IMR-90 (cell line): ENCODE measurements around the gene KPNA5.
A peak's percentile ranks its signal among the peaks of the same experiment; 100 is the strongest.

Experiments
- BHLHE40 ChIP-seq: fragments of 150-350 bp; IDR thresholded peaks from 2 replicates; pipeline ENCODE4 v1.6.1; 2016; ENCODE audit warnings: mild to moderate bottlenecking, low read depth, low read length
- CEBPB ChIP-seq: IDR thresholded peaks from 2 replicates; pipeline ENCODE4 v1.6.1; 2012; ENCODE audit warnings: low read depth, low read length, improper control_type of control experiment
- CHD1 ChIP-seq: IDR thresholded peaks from 2 replicates; pipeline ENCODE4 v1.6.1; 2012; ENCODE audit warnings: low read depth, low read length, improper control_type of control experiment
- CTCF ChIP-seq: conservative IDR thresholded peaks from 2 replicates; pipeline ENCODE4 v1.5.1; 2012; ENCODE audit warnings: mild to moderate bottlenecking, low read depth, low read length, improper control_type of control experiment
- FOS ChIP-seq: fragments of 150-350 bp; IDR thresholded peaks from 2 replicates; pipeline ENCODE4 v1.6.1; 2016; ENCODE audit warnings: low read depth, low read length
- MAFK ChIP-seq: IDR thresholded peaks from 2 replicates; pipeline ENCODE4 v1.6.1; 2012; ENCODE audit warnings: low read depth, low read length, improper control_type of control experiment
- MAZ ChIP-seq: IDR thresholded peaks from 2 replicates; pipeline ENCODE4 v1.6.1; 2012; ENCODE audit warnings: low read depth, mild to moderate bottlenecking, low read length, improper control_type of control experiment, moderate library complexity, borderline replicate concordance
- MXI1 ChIP-seq: IDR thresholded peaks from 2 replicates; pipeline ENCODE4 v1.6.1; 2012; ENCODE audit warnings: low read depth, mild to moderate bottlenecking, low read length, moderate library complexity, borderline replicate concordance
- POLR2A ChIP-seq: IDR thresholded peaks from 2 replicates; pipeline ENCODE4 v1.6.1; 2012; ENCODE audit warnings: mild to moderate bottlenecking, low read depth, low read length
- RAD21 ChIP-seq: IDR thresholded peaks from 2 replicates; pipeline ENCODE4 v1.6.1; 2012; ENCODE audit warnings: low read length, improper control_type of control experiment
- RFX5 ChIP-seq: IDR thresholded peaks from 2 replicates; pipeline ENCODE4 v1.8.0; 2012; ENCODE audit warnings: low read depth, mild to moderate bottlenecking, low read length, moderate library complexity
- SMC3 ChIP-seq: fragments of 150-350 bp; IDR thresholded peaks from 2 replicates; pipeline ENCODE4 v1.6.1; 2016; ENCODE audit warnings: low read depth, mild to moderate bottlenecking, antibody characterized with exemption, low read length, moderate library complexity
- USF2 ChIP-seq: fragments of 150-350 bp; IDR thresholded peaks from 2 replicates; pipeline ENCODE4 v1.6.1; 2017; ENCODE audit warnings: mild to moderate bottlenecking, antibody characterized with exemption, low read length, low read depth

GRCh38 chr6:116772450-116772849 lies 91.4 kb downstream of the KPNA5 start:
- TF ChIP-seq POLR2A = no peak
- no peak for TF ChIP-seq CTCF
- peak; percentile 70 for TF ChIP-seq MAFK
- no peak for TF ChIP-seq MAZ
- no peak for TF ChIP-seq RAD21
- TF ChIP-seq MXI1 = no peak
- no peak for TF ChIP-seq CHD1
- TF ChIP-seq USF2 = no peak
- no peak for TF ChIP-seq BHLHE40
- no peak for TF ChIP-seq FOS
- TF ChIP-seq CEBPB = no peak
- TF ChIP-seq RFX5 = no peak
- TF ChIP-seq SMC3 = no peak
